HEK293 (cell line): ENCODE measurements around the gene SIGLECL1.

Experiments
- CTCF ChIA-PET: fragments of 350-600 bp; formaldehyde crosslinking; extraction: SDS; loops from one replicate; lab custom pipeline; 2021; ENCODE audit warnings: antibody characterized with exemption; lab: Yijun Ruan, JAX
- POLR2A ChIA-PET: fragments of 300-600 bp; formaldehyde crosslinking; extraction: SDS; loops from one replicate; lab custom pipeline; 2020; ENCODE audit warnings: antibody characterized with exemption, inconsistent platforms; lab: Yijun Ruan, JAX
- H3K27ac ChIP-seq: fragments of 200-500 bp; sonication (Bioruptor generic); 2 replicates; pipeline ENCODE4 v1.5.1; 2014; ENCODE audit warnings: low read depth, low read length, control low read depth, inconsistent platforms; ENCODE audit errors: extremely low read depth
- H3K36me3 ChIP-seq, 2 experiments: fragments of 200-500 bp in 1 of 2; sonication (Bioruptor generic) in 1 of 2; 1 replicate in 1 of 2; 2 replicates in 1 of 2; pipeline ENCODE4 v1.5.1; 2014 to 2017; ENCODE audit warnings: inconsistent platforms in 2 of 2, low read length in 2 of 2; ENCODE audit not compliant: control insufficient read depth in 2 of 2, insufficient read depth in 1 of 2
- H3K4me1 ChIP-seq: fragments of 200-500 bp; sonication (Bioruptor generic); 2 replicates; pipeline ENCODE4 v1.5.1; 2014; ENCODE audit warnings: mild to moderate bottlenecking, low read length, inconsistent platforms; ENCODE audit not compliant: control insufficient read depth, insufficient read depth
- H3K4me3 ChIP-seq: 2 replicates; pipeline ENCODE4 v1.5.1; 2011; ENCODE audit warnings: low read depth, mild to moderate bottlenecking, control low read depth, low read length, moderate library complexity
- H3K9me3 ChIP-seq: fragments of 200-500 bp; sonication (Bioruptor generic); 2 replicates; pipeline ENCODE4 v1.5.1; 2014; ENCODE audit warnings: low read depth, low read length, inconsistent platforms; ENCODE audit not compliant: control insufficient read depth, insufficient read depth
- BCL11A ChIP-seq: fragments of 450-650 bp; formaldehyde crosslinking; IDR thresholded peaks from 2 replicates; pipeline ENCODE4 v1.5.1; 2016; ENCODE audit warnings: low read depth, missing biosample characterization, missing genetic modification characterization
- KLF9 ChIP-seq: fragments of 450-650 bp; formaldehyde crosslinking; IDR thresholded peaks from 2 replicates; pipeline ENCODE4 v1.5.1; 2016; ENCODE audit warnings: missing biosample characterization, missing genetic modification characterization, low read depth
- SETDB1 ChIP-seq: IDR thresholded peaks from one replicate; pipeline ENCODE4 v1.6.1; 2017; ENCODE audit warnings: mild to moderate bottlenecking, low read length, moderate library complexity, mixed read lengths; ENCODE audit not compliant: insufficient read length
- SP2 ChIP-seq: fragments of 450-650 bp; formaldehyde crosslinking; IDR thresholded peaks from 2 replicates; pipeline ENCODE4 v1.5.1; 2016; ENCODE audit warnings: missing biosample characterization, missing genetic modification characterization
- ZFP37 ChIP-seq: fragments of 450-650 bp; formaldehyde crosslinking; IDR thresholded peaks from 2 replicates; pipeline ENCODE4 v1.5.1; 2016; ENCODE audit warnings: missing biosample characterization, missing genetic modification characterization
- ZFP69B ChIP-seq: fragments of 450-650 bp; formaldehyde crosslinking; IDR thresholded peaks from 2 replicates; pipeline ENCODE4 v1.5.1; 2016; ENCODE audit warnings: missing biosample characterization, missing genetic modification characterization
- ZNF140 ChIP-seq: fragments of 450-650 bp; formaldehyde crosslinking; IDR thresholded peaks from 2 replicates; pipeline ENCODE4 v1.5.1; 2016; ENCODE audit warnings: missing biosample characterization, missing genetic modification characterization
- ZNF146 ChIP-seq: fragments of 450-650 bp; formaldehyde crosslinking; IDR thresholded peaks from 2 replicates; pipeline ENCODE4 v1.5.1; 2016; ENCODE audit warnings: missing biosample characterization, missing genetic modification characterization
- ZNF175 ChIP-seq: fragments of 450-650 bp; formaldehyde crosslinking; IDR thresholded peaks from 2 replicates; pipeline ENCODE4 v1.5.1; 2016; ENCODE audit warnings: missing biosample characterization, missing genetic modification characterization
- ZNF19 ChIP-seq: fragments of 450-650 bp; formaldehyde crosslinking; IDR thresholded peaks from 2 replicates; pipeline ENCODE4; 2016; ENCODE audit warnings: missing biosample characterization, missing genetic modification characterization, low read depth
- ZNF214 ChIP-seq: fragments of 450-650 bp; formaldehyde crosslinking; IDR thresholded peaks from 2 replicates; pipeline ENCODE4 v1.5.1; 2017; ENCODE audit warnings: missing biosample characterization, mild to moderate bottlenecking, missing genetic modification characterization, borderline replicate concordance
- ZNF302 ChIP-seq: fragments of 450-650 bp; formaldehyde crosslinking; IDR thresholded peaks from 2 replicates; pipeline ENCODE4 v1.5.1; 2016; ENCODE audit warnings: missing biosample characterization, missing genetic modification characterization, low read depth
- ZNF621 ChIP-seq: fragments of 450-650 bp; formaldehyde crosslinking; IDR thresholded peaks from 2 replicates; pipeline ENCODE4 v1.5.1; 2017; ENCODE audit warnings: missing biosample characterization, missing genetic modification characterization
- ZSCAN23 ChIP-seq: fragments of 450-650 bp; formaldehyde crosslinking; IDR thresholded peaks from 2 replicates; pipeline ENCODE4 v1.5.1; 2016; ENCODE audit warnings: missing biosample characterization, missing genetic modification characterization
- TF ChIP-seq, protein P1 (sequence below): fragments of 450-650 bp; formaldehyde crosslinking; IDR thresholded peaks from 2 replicates; pipeline ENCODE4 v1.5.1; 2016; ENCODE audit warnings: missing biosample characterization, missing genetic modification characterization, low read depth
- TF ChIP-seq, protein P2 (sequence below): fragments of 450-650 bp; formaldehyde crosslinking; IDR thresholded peaks from 2 replicates; pipeline ENCODE4 v1.5.1; 2016; ENCODE audit warnings: missing biosample characterization, missing genetic modification characterization
- TF ChIP-seq, protein P3 (sequence below): fragments of 450-650 bp; formaldehyde crosslinking; IDR thresholded peaks from 2 replicates; pipeline ENCODE4 v1.5.1; 2016; ENCODE audit warnings: missing biosample characterization, missing genetic modification characterization

Gene SIGLECL1

DNA sequence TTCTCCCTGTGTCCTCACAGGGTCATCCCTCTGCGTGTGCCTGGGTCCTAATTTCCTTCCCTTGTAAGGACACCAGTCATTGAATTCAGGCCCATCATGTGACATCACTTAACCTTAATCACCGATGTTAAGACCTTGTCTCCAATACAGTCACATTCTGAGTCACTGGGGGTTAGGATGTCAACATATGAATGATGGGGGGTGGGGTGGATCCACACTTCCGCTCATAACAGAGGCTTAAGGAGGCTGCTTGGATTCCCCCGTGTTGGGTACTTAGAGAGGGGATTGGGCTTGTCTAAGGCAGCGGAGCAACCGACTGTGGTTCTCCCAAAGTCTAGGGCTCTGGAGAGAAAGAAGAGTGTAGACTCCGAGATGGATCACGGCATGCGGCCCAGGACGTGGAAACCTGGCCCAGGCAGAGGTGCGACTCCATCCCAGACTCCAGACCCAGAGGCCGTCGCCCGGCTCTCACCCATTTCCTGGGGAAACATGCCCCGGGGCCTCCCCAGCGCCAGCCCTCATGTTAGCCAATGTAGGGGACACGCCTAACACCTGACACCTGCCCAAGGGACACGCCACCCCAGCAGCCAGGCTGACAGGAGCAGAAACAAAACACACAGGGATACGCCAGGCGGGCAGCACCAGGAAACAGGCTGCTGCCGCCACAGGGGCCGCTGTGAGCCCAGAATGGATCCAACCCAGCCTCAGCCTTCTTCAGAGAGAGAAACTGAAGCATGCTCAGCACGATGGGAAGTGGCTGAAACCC lies 43.5 kb downstream of the SIGLECL1 start (continued):
- no peak for TF ChIP-seq ZNF621
- TF ChIP-seq, protein P1, sequence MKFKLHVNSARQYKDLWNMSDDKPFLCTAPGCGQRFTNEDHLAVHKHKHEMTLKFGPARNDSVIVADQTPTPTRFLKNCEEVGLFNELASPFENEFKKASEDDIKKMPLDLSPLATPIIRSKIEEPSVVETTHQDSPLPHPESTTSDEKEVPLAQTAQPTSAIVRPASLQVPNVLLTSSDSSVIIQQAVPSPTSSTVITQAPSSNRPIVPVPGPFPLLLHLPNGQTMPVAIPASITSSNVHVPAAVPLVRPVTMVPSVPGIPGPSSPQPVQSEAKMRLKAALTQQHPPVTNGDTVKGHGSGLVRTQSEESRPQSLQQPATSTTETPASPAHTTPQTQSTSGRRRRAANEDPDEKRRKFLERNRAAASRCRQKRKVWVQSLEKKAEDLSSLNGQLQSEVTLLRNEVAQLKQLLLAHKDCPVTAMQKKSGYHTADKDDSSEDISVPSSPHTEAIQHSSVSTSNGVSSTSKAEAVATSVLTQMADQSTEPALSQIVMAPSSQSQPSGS (tag by site-specific recombination) = no peak
- no peak for TF ChIP-seq ZNF302
- TF ChIP-seq, protein P2, sequence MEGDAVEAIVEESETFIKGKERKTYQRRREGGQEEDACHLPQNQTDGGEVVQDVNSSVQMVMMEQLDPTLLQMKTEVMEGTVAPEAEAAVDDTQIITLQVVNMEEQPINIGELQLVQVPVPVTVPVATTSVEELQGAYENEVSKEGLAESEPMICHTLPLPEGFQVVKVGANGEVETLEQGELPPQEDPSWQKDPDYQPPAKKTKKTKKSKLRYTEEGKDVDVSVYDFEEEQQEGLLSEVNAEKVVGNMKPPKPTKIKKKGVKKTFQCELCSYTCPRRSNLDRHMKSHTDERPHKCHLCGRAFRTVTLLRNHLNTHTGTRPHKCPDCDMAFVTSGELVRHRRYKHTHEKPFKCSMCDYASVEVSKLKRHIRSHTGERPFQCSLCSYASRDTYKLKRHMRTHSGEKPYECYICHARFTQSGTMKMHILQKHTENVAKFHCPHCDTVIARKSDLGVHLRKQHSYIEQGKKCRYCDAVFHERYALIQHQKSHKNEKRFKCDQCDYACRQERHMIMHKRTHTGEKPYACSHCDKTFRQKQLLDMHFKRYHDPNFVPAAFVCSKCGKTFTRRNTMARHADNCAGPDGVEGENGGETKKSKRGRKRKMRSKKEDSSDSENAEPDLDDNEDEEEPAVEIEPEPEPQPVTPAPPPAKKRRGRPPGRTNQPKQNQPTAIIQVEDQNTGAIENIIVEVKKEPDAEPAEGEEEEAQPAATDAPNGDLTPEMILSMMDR (tag by site-specific recombination) = no peak
- no peak for TF ChIP-seq ZNF175 (tag by site-specific recombination)

DNA sequence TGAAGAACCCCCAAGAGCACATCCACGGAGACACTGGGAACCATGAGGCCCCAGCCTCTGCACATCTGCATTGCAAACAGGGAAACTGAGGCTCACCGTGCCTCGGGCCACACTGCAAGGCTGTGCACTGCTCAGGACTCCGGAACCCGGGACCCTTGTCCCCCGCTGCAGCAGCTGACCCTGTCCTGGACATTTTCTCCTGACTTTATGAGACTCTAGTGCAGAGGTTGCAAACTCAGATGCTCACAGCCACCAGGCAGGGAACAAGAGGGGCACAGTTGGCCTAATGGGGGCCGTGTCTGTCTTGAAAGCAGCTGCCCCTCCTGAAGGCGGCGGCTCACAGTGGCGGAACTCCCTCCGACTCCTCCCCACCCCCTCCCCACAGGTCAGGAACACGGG lies 44.1 kb downstream of the SIGLECL1 start:
- H3K4me3 ChIP-seq = no peak overlapping the region
- TF ChIP-seq ZNF214 (tag by site-specific recombination) = no peak
- TF ChIP-seq ZSCAN23 = no peak
- TF ChIP-seq, all 188 proteins: peak for 0
- ChIA-PET CTCF (interaction anchor here (0.6 to 1.2 kb wide), 3 partner anchors 43 to 1684 kb away, joined by 3 to 8 read pairs (median 3); no protein-coding TSS in a partner anchor), POLR2A (no interaction called here)
- Histone ChIP-seq H3K27ac (no peak overlapping the region), H3K4me1 (no peaks in the 10 kb centered on the region), H3K9me3 (no peaks in the 10 kb centered on the region), H3K36me3 (no peaks in the 10 kb centered on the region)

DNA sequence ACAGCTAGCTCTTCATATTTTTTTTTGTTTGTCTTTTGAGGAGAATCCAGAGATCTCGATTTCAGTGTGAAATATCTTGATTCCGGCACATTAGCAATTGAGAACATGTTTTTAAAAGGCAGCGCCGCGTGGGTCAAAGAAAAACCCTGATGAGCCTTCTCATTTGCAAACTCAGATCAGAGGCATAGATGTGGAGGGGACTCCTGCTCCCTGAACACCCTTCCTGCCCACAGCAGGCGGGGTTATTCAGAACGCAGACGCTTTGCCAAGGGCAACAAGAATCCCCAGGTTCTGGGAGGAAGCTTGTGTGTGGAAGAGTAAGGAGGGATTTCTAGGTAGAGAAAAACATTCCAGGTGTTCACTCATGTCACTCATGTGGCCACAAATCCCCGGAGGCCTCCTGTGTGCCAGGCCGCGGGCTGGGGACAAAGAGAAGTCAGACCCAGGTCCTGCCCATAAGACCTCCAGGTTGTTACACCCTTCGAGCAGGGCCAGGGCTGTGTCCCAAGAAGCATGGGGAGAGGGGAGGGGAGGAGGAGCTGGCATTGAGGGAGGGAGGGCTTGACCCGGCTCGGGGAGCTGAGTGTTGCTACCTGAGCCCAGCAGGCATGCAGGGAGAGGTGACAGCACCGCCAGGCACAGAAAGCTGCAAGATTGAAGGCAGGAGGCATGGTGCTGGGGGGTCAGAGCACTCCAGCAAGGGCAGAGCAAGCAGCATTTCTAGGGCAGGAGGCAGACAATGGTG lies 44.7 kb downstream of the SIGLECL1 start:
- no peaks in the 10 kb centered on the region for H3K9me3 ChIP-seq
- no peaks in the 10 kb centered on the region for H3K36me3 ChIP-seq
- POLR2A ChIA-PET = no interaction called here
- H3K4me3 ChIP-seq = no peak overlapping the region
- H3K4me1 ChIP-seq = no peaks in the 10 kb centered on the region
- TF ChIP-seq ZNF146 (tag by site-specific recombination) (no peak), SETDB1 (no peak), ZFP69B (tag by site-specific recombination) (no peak), ZNF214 (tag by site-specific recombination) (no peak), BCL11A (no peak), SP2 (tag by site-specific recombination) (no peak), ZNF140 (no peak), KLF9 (tag by site-specific recombination) (no peak), ZFP37 (tag by site-specific recombination) (no peak), ZNF19 (no peak)
- TF ChIP-seq, protein P3, sequence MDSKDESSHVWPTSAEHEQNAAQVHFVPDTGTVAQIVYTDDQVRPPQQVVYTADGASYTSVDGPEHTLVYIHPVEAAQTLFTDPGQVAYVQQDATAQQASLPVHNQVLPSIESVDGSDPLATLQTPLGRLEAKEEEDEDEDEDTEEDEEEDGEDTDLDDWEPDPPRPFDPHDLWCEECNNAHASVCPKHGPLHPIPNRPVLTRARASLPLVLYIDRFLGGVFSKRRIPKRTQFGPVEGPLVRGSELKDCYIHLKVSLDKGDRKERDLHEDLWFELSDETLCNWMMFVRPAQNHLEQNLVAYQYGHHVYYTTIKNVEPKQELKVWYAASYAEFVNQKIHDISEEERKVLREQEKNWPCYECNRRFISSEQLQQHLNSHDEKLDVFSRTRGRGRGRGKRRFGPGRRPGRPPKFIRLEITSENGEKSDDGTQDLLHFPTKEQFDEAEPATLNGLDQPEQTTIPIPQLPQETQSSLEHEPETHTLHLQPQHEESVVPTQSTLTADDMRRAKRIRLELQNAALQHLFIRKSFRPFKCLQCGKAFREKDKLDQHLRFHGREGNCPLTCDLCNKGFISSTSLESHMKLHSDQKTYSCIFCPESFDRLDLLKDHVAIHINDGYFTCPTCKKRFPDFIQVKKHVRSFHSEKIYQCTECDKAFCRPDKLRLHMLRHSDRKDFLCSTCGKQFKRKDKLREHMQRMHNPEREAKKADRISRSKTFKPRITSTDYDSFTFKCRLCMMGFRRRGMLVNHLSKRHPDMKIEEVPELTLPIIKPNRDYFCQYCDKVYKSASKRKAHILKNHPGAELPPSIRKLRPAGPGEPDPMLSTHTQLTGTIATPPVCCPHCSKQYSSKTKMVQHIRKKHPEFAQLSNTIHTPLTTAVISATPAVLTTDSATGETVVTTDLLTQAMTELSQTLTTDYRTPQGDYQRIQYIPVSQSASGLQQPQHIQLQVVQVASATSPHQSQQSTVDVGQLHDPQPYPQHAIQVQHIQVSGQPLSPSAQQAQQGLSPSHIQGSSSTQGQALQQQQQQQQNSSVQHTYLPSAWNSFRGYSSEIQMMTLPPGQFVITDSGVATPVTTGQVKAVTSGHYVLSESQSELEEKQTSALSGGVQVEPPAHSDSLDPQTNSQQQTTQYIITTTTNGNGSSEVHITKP (tag by site-specific recombination) = no peak
- no peak overlapping the region for H3K27ac ChIP-seq
- CTCF ChIA-PET = interaction anchor here (0.6 to 1.2 kb wide), 4 partner anchors 43 to 1684 kb away, joined by 3 to 8 read pairs (median 3); no protein-coding TSS in a partner anchor
